ENCODE measurements around the gene RERG.
"Not testable (repeated sequence)": the region's sequence is repeated elsewhere in the genome, so short reads cannot be mapped to it uniquely, and the experiment has no call there.

The RERG gene

GRCh38 chr12:15130541-15130940 is 90.7 kb downstream of the RERG start:
- DNase-seq = no peak

- no peak for DNase-seq
These were observed 97.8 kb downstream of the RERG start for GRCh38 chr12:15123401-15123800.

- DNase-seq = no peak
These were observed 98.9 kb downstream of the RERG start for GRCh38 chr12:15122344-15122743.

GRCh38 chr12:15118955-15119354 is 102.3 kb downstream of the RERG start:
- DNase-seq = no peak

- DNase-seq = no peak
These were observed 104.2 kb downstream of the RERG start for GRCh38 chr12:15116983-15117382.

- DNase-seq = no peak
These were observed 105.1 kb downstream of the RERG start for GRCh38 chr12:15116086-15116485.

GRCh38 chr12:15115434-15115833 is 105.8 kb downstream of the RERG start:
- DNase-seq = no peak

- DNase-seq = no peak
These were observed 106.7 kb downstream of the RERG start for GRCh38 chr12:15114501-15114900.

GRCh38 chr12:15092826-15093225 is 128.4 kb downstream of the RERG start:
- DNase-seq = no peak

GRCh38 chr12:15090441-15090840 is 130.8 kb downstream of the RERG start:
- DNase-seq = no peak

- peak; percentile 0 for DNase-seq
These were observed 133.1 kb downstream of the RERG start for GRCh38 chr12:15088105-15088504.

- not testable (repeated sequence) for DNase-seq
These were observed 143.5 kb downstream of the RERG start for GRCh38 chr12:15077751-15078150.

- no peak for DNase-seq
These were observed 146.9 kb downstream of the RERG start for GRCh38 chr12:15074351-15074750.

- DNase-seq = no peak
These were observed 162.1 kb downstream of the RERG start for GRCh38 chr12:15059123-15059522.
